Cardiac muscle cell (in vitro differentiated cells and primary cell): ENCODE measurements around the gene CST1. TPM values are rescaled to one million over a fixed set of nuclear protein-coding genes. Genes with fewer than 3 reads are reported as not detected.
"Not testable (repeated sequence)": the region's sequence is repeated elsewhere in the genome, so short reads cannot be mapped to it uniquely, and the experiment has no call there.

Experiments used
- DNase-seq, 2 donors: peaks; one replicate each; pipeline versions ENCODE4 v3.0.0 to v3.0.0-alpha.2; 2010 to 2017; ENCODE audit warnings: low read depth in 1 of 2, low spot score in 1 of 2
- H3K27ac ChIP-seq: fragments of 200-600 bp; sonication (generic); 2 replicates; pipeline ENCODE4 v1.5.1; 2016
- H3K27me3 ChIP-seq: fragments of 200-600 bp; sonication (generic); 2 replicates; pipeline ENCODE4 v1.6.0; 2016; ENCODE audit warnings: control low read depth
- H3K36me3 ChIP-seq: fragments of 200-600 bp; sonication (generic); 2 replicates; pipeline ENCODE4 v1.5.1; 2016; ENCODE audit warnings: control low read depth
- H3K4me1 ChIP-seq: fragments of 200-600 bp; sonication (generic); 2 replicates; pipeline ENCODE4 v1.8.1; 2017; ENCODE audit warnings: low read depth, mild to moderate bottlenecking, mixed run types
- H3K4me3 ChIP-seq: fragments of 200-600 bp; sonication (generic); 2 replicates; pipeline ENCODE4 v1.5.1; 2016; ENCODE audit warnings: mild to moderate bottlenecking
- H3K9me3 ChIP-seq: fragments of 200-600 bp; sonication (generic); 2 replicates; pipeline ENCODE4 v1.5.1; 2017; ENCODE audit warnings: low read depth, mild to moderate bottlenecking, control low read depth
- CTCF ChIP-seq: IDR thresholded peaks from 2 replicates; pipeline ENCODE4 v1.5.1; 2012; ENCODE audit warnings: low read depth, mild to moderate bottlenecking, low read length
- polyA plus RNA-seq: library from polyadenylated mRNA; unstranded; fragments of >200 nt; fragmentation: Nextera tagmentation; extraction: Ambion mirVana; gene quantifications from 2 replicates; pipeline ENCODE4 v1.2.1, GENCODE V29; 2016
- total RNA-seq: library from RNA; depleted of rRNA; stranded (reverse); fragments of >200 nt; gene quantifications from 2 replicates; pipeline ENCODE4 v1.2.3, GENCODE V29; 2016

CST1 gene
- total and polyA plus RNA-seq, 2 experiments from 2014 or later: 1.2 TPM; not detected in 1

- DNase-seq: no peak
- Histone ChIP-seq H3K4me3 (no peak overlapping the region), H3K27me3 (no peaks in the 10 kb centered on the region), H3K4me1 (no peaks in the 10 kb centered on the region), H3K27ac (no peak overlapping the region), H3K36me3 (no peaks in the 10 kb centered on the region), H3K9me3 (no peaks in the 10 kb centered on the region)
- no peak for TF ChIP-seq CTCF
These were observed 1.9 kb upstream of the CST1 start for GRCh38 chr20:23752481-23753193.

GRCh38 chr20:23752019-23752418, 1.3 kb upstream of the CST1 start:
- no peak overlapping the region for H3K27ac ChIP-seq
- no peaks in the 10 kb centered on the region for H3K36me3 ChIP-seq
- no peak overlapping the region for H3K4me3 ChIP-seq
- no peak for TF ChIP-seq CTCF
- H3K4me1 ChIP-seq: no peaks in the 10 kb centered on the region
- no peak for DNase-seq
- H3K27me3 ChIP-seq: no peaks in the 10 kb centered on the region
- no peaks in the 10 kb centered on the region for H3K9me3 ChIP-seq

GRCh38 chr20:23749746-23750145, 989 bp downstream of the CST1 start:
- Histone ChIP-seq H3K36me3 (no peaks in the 10 kb centered on the region), H3K9me3 (no peaks in the 10 kb centered on the region), H3K4me1 (no peaks in the 10 kb centered on the region), H3K27me3 (no peaks in the 10 kb centered on the region), H3K4me3 (no peak overlapping the region), H3K27ac (no peak overlapping the region)
- no peak for DNase-seq
- TF ChIP-seq CTCF: no peak

- DNase-seq, H3K36me3 ChIP-seq, H3K4me1 ChIP-seq, H3K9me3 ChIP-seq, H3K4me3 ChIP-seq, H3K27me3 ChIP-seq, H3K27ac ChIP-seq: not testable (repeated sequence)
These were observed 1.8 kb downstream of the CST1 start for GRCh38 chr20:23748975-23749374.

GRCh38 chr20:23747551-23747950, 3.2 kb downstream of the CST1 start:
- not testable (repeated sequence) for H3K4me3 ChIP-seq, H3K27me3 ChIP-seq, DNase-seq, H3K27ac ChIP-seq, H3K9me3 ChIP-seq, H3K4me1 ChIP-seq, H3K36me3 ChIP-seq

GRCh38 chr20:23747092-23747491, 3.6 kb downstream of the CST1 start:
- not testable (repeated sequence) for H3K9me3 ChIP-seq, H3K4me1 ChIP-seq

GRCh38 chr20:23746321-23746720, 4.4 kb downstream of the CST1 start:
- no peak for DNase-seq
- Histone ChIP-seq H3K9me3 (no peaks in the 10 kb centered on the region), H3K27ac (no peak overlapping the region), H3K36me3 (no peaks in the 10 kb centered on the region), H3K4me3 (no peak overlapping the region), H3K4me1 (no peaks in the 10 kb centered on the region), H3K27me3 (no peaks in the 10 kb centered on the region)
- TF ChIP-seq CTCF: no peak

More at GRCh38 chr20:23747092-23747491, 3.6 kb downstream of the CST1 start:
- DNase-seq, H3K27ac ChIP-seq, H3K36me3 ChIP-seq, H3K4me3 ChIP-seq, H3K27me3 ChIP-seq: not testable (repeated sequence)
